HEK293 (cell line): ENCODE measurements around the gene DNMT3L.
"Not testable (repeated sequence)": the region's sequence is repeated elsewhere in the genome, so short reads cannot be mapped to it uniquely, and the experiment has no call there.

Source experiments
- ZNF202 ChIP-seq: fragments of 450-650 bp; formaldehyde crosslinking; IDR thresholded peaks from 2 replicates; pipeline ENCODE4 v1.5.1; 2016; ENCODE audit warnings: missing biosample characterization, missing genetic modification characterization, borderline replicate concordance
- ZNF624 ChIP-seq: fragments of 450-650 bp; formaldehyde crosslinking; IDR thresholded peaks from 2 replicates; pipeline ENCODE4 v1.5.1; 2017; ENCODE audit warnings: missing biosample characterization, missing genetic modification characterization
- ZNF747 ChIP-seq: fragments of 450-650 bp; formaldehyde crosslinking; IDR thresholded peaks from 2 replicates; pipeline ENCODE4 v1.5.1; 2016; ENCODE audit warnings: missing biosample characterization, missing genetic modification characterization
- ZNF768 ChIP-seq: fragments of 450-650 bp; formaldehyde crosslinking; IDR thresholded peaks from 2 replicates; pipeline ENCODE4 v1.5.1; 2018; ENCODE audit warnings: missing biosample characterization, mild to moderate bottlenecking, missing genetic modification characterization
- ZNF791 ChIP-seq: fragments of 450-650 bp; formaldehyde crosslinking; IDR thresholded peaks from 2 replicates; pipeline ENCODE4 v1.5.1; 2016; ENCODE audit warnings: missing biosample characterization, missing genetic modification characterization
- TF ChIP-seq, protein P1 (sequence below): fragments of 450-650 bp; formaldehyde crosslinking; IDR thresholded peaks from 2 replicates; pipeline ENCODE4 v1.5.1; 2016; ENCODE audit warnings: missing biosample characterization, missing genetic modification characterization
- TF ChIP-seq, protein P2 (sequence below): fragments of 450-650 bp; formaldehyde crosslinking; IDR thresholded peaks from 2 replicates; pipeline ENCODE4 v1.5.1; 2016; ENCODE audit warnings: missing biosample characterization, missing genetic modification characterization

DNA sequence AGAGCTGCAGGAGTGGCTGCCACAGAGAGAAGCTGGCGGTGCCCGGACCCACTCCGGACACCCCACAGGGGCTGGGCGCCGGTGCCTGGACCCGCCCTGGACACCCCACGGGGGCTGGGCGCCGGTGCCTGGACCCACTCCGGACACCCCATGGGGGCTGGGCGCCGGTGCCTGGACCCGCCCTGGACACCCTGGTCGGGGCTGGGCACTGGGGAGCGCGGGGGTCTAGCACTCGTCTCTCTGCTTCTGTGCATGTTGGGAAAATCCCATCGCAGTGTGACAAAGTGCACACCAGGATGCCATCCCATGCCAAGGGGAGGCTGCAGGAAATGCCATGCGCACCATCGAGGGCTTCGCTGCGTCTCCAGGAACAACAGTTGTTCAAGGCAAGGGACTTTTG lies 32.1 kb downstream of the DNMT3L start:
- TF ChIP-seq, protein P1, sequence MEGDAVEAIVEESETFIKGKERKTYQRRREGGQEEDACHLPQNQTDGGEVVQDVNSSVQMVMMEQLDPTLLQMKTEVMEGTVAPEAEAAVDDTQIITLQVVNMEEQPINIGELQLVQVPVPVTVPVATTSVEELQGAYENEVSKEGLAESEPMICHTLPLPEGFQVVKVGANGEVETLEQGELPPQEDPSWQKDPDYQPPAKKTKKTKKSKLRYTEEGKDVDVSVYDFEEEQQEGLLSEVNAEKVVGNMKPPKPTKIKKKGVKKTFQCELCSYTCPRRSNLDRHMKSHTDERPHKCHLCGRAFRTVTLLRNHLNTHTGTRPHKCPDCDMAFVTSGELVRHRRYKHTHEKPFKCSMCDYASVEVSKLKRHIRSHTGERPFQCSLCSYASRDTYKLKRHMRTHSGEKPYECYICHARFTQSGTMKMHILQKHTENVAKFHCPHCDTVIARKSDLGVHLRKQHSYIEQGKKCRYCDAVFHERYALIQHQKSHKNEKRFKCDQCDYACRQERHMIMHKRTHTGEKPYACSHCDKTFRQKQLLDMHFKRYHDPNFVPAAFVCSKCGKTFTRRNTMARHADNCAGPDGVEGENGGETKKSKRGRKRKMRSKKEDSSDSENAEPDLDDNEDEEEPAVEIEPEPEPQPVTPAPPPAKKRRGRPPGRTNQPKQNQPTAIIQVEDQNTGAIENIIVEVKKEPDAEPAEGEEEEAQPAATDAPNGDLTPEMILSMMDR: not testable (repeated sequence)
- TF ChIP-seq ZNF202, ZNF791, ZNF747, ZNF768, ZNF624 (tag by site-specific recombination): not testable (repeated sequence)
- TF ChIP-seq, protein P2, sequence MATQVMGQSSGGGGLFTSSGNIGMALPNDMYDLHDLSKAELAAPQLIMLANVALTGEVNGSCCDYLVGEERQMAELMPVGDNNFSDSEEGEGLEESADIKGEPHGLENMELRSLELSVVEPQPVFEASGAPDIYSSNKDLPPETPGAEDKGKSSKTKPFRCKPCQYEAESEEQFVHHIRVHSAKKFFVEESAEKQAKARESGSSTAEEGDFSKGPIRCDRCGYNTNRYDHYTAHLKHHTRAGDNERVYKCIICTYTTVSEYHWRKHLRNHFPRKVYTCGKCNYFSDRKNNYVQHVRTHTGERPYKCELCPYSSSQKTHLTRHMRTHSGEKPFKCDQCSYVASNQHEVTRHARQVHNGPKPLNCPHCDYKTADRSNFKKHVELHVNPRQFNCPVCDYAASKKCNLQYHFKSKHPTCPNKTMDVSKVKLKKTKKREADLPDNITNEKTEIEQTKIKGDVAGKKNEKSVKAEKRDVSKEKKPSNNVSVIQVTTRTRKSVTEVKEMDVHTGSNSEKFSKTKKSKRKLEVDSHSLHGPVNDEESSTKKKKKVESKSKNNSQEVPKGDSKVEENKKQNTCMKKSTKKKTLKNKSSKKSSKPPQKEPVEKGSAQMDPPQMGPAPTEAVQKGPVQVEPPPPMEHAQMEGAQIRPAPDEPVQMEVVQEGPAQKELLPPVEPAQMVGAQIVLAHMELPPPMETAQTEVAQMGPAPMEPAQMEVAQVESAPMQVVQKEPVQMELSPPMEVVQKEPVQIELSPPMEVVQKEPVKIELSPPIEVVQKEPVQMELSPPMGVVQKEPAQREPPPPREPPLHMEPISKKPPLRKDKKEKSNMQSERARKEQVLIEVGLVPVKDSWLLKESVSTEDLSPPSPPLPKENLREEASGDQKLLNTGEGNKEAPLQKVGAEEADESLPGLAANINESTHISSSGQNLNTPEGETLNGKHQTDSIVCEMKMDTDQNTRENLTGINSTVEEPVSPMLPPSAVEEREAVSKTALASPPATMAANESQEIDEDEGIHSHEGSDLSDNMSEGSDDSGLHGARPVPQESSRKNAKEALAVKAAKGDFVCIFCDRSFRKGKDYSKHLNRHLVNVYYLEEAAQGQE (tag by site-specific recombination): not testable (repeated sequence)
